ENCODE data around the gene TMEM132C.

Gene TMEM132C

DNA sequence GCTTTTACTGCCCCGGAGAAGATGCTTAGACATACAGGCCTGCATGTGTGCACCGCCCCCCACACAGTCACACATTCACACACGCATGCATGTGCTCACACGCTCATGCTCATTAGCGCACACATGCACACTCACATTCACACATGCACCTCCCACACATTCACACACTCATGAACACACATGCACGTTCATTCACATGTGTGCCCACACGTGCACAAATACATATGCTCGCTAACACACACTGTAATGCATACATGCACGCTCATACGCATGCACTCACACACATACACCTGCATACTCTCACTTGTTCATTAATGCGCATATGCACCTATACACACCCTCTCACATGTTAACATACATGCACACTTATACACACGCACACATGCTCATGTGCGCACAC is 21.9 kb downstream of the TMEM132C start:
- DNase-seq = no peak

DNA sequence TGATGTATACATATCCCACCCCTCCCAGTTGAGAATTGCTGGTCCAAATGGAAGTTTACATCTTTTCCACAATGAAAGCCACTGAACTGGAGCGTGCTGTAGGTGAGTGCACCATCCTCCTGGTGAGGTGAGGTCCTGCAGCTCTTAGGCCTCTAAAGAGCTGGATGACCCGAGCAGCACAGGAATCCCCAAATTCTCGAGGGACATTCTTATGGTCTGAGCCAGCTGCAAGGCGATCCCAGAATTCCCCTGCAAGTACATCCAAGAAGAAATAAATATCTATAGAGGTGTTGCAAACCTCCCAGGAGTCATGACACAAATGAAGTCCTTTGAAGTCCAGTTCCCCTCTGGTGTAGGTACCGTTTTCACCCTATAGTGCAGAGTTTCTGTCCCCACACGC is 24.0 kb downstream of the TMEM132C start:
- no peak for DNase-seq

DNA sequence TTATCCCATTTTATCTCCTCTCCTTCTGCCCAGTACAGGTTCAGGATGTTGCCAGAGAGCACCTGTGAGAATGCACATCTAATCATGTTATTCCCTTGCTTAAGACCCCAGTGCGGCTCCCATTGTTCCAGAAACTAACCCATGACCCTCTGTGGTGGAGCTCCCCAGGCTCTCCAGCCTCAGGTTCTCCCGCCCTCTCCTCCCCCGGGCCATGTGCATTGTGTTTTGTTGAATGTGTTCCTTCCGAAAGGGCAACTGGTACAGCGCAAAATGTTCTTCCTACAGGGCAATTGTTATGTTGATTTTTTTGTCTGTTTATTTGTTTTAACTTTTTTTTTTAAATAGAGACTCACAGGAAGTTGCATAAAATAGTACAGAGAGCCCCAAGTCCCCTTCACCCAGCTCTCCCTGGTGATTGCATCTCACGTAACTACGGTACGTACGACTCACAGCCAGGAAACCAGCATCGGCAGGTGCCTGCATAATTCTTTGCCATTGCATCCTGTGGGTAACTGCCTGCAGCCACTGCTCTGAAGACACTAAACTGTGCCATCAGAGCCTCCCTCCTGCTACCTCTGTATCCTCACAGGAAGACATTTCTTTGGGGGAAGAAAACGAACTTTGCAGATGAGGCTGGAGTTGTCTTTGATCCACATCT is 31.2 kb downstream of the TMEM132C start:
- DNase-seq = no peak

DNA sequence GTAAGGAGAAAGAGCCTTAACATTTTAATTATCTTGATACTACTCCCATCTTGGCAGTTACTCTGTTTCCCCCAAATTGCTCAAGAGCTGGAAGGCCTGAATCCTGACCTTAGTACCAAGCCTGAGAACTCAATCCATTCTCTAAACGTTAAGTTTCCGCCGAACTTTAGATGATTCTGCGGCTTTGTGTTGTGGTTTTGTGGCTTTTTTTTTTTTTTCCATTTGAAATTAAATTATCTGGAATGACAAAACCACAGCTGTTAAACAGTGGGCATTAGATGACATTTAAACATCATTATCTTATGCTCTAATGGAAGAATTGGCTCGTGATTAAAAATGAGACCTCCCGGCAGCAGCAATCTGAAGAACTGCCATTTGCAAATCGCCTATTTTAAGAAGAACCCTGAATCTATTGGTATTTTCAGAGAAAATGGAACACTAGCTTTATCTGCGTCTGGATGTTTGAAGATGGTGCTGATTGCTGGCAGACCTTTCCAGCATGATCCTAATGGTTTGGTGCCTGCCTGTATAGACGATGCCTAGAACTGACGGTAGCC is 38.4 kb downstream of the TMEM132C start:
- DNase-seq = no peak

DNA sequence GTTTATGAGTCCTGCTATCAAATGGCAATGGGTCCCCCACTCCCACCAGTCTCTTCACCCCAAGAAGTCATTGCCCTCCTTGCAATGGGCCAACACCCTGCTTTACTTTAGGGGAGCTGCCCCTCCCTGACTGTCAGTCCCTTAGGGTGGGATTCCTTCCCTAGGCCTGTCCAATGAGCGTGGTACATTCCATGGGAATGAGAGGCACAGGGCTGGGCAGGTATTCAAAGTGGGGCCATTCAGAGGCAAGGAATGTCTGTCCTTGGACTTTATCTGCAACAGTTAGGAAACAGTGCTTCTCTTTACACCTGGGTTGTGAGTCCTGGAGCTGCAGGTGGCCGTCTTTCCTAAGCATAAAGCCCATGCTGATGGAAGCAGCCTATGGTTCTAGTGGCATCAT is 40.8 kb downstream of the TMEM132C start:
- no peak for DNase-seq

DNA sequence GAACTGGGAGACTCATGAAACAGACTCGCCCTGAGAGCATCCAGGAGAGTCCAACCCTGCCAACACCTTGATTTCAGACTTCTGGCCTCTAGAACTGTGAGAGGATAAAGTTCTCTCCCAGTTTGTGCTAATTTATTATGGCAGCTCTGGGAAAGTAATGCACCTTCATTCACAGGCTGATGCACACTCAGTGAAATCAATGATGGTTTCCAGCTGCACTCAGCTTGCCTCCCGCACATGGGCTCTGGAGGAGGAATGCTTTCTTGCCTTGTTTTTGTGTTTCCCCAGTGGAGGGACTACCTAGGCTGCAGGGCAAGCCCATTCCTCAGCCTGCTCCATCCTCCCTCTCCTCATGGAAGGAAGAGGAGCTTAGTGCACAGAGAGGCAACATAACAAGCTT is 45.7 kb downstream of the TMEM132C start:
- DNase-seq = no peak

DNA sequence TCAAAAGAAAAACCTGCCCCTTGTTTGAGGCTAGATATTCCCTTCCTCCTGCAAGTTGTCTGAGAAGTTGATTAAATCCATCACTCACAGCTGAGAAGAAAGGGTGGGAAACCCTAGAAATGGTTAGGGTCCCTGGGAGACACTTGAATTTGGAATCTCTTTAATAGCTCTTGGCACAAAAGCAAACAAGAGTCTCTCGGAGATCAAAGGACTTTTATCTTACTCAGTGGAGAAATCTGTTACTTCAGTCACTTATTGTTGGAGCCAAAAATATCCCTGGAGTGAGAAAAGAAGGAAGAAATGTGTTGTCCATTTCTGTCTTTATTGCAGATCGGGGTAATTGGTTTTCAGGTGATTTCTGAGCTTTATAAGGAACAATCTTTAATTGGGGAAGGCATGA is 47.0 kb downstream of the TMEM132C start:
- DNase-seq = no peak

DNA sequence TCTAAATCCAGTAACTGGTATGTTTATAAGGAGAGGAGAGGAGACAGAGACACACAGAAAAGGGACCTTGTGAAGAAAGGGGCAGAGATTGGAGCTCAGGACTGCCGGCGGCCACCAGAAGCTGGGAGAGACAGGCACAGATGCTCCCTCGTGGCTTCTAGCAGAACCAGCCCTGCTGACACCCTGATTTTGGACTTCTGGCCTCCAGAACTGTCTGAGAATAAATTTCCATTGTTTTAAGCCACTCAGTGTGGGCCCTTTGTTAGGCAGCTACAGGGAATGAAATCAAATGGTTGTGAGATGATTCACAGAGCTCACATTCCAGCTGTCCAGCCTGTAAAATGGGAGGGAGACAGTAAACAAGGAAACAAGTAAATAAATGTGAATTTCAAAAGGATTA is 47.6 kb downstream of the TMEM132C start:
- no peak for DNase-seq

DNA sequence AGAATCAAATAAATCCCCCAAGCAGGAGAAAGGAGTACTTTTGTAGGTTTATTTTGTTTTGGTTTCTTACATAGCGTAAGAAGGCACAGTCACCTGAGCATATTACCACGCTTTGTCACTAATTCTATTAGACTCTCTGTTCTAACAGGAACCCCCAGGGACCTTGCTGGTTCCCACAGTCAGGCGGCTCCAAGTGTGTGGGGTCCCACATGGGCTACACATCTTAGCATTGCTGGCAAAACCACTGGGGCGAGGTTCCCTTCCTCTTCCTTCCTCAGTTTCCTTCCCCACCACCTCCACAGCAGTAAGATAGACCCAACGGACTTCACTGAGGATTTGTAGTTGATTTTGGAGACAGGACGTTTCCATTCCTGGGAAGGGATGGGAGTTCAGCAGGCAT is 49.1 kb downstream of the TMEM132C start:
- DNase-seq = no peak

DNA sequence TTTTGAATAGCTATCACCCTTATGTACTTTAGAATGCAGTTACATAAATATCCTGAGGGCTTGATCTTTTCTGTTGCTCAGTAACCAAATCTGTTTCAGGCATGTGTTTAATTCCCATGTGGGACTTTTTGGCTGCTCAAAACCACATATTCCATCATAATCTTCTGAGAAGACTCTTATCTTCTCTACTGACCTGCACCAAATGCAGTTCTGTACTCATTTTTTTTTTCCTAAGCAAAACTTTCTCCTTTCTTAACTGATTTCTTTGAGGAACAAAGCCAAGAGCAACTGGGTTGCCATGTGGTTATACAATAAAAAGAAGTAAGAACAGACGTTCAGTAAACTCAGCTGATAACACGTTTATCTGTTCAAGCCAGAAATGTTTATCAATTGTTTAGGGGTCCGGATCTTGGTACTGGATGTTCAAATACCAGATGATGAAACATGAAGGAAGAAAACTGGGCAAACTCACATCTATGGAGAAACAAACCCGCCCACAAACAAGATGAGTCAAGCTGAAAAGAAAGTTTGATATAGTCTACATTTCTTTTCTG is 50.1 kb downstream of the TMEM132C start:
- DNase-seq = no peak

DNA sequence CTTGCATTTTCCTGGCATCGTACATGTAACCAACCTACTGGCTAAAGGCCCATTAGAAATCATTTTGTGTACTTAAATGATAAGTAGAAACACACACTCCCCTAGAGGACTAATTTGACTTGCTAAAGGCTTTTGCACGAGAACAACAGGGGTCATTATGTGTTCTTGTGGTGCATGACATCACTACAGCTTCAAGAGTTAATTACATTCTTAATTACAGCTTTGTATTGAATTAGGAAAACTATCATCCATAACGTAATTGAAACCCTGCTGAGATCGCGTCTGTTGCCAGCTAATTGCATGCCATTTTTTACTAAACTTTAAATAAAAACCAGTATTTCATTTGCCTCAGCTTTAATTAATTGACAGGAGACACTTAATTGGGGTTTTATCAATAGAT is 51.4 kb downstream of the TMEM132C start:
- no peak for DNase-seq

DNA sequence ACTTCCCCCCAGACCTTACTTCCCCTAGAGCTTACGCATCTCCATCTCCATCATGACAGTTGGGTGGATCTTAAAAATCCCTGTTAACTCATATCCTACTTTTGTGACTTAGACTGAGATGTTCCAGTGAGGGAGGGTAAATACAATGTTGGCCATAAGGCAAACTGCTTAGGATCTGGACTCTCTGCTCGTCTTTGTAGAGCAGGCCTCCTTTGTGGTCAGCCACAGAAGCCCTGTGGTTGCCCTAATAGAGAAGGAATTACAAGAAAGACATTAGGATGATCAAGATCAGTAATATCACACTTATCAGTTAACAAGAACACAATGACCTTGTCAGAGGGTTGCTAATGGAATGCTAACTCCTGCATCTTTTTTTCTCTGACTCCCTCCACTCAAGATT is 52.0 kb downstream of the TMEM132C start:
- no peak for DNase-seq

DNA sequence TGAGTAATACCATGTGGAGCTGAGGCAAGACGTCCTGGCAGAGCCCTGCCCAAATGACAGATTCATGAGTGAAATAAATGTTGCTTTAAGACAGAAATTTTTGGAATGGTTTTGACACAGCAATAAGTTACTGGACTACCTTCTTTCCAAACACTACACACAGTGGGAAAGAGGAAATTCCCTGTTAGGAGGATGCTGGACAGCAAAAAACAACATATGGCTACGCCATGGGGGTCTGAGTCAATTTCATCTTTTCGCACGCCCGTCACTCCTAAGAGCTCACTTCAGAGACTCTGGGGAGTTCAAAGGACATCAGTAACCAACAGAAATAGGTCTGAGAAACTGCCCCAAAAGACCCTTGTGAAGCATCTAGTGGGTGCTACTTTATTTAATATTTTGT is 55.4 kb downstream of the TMEM132C start:
- no peak for DNase-seq

DNA sequence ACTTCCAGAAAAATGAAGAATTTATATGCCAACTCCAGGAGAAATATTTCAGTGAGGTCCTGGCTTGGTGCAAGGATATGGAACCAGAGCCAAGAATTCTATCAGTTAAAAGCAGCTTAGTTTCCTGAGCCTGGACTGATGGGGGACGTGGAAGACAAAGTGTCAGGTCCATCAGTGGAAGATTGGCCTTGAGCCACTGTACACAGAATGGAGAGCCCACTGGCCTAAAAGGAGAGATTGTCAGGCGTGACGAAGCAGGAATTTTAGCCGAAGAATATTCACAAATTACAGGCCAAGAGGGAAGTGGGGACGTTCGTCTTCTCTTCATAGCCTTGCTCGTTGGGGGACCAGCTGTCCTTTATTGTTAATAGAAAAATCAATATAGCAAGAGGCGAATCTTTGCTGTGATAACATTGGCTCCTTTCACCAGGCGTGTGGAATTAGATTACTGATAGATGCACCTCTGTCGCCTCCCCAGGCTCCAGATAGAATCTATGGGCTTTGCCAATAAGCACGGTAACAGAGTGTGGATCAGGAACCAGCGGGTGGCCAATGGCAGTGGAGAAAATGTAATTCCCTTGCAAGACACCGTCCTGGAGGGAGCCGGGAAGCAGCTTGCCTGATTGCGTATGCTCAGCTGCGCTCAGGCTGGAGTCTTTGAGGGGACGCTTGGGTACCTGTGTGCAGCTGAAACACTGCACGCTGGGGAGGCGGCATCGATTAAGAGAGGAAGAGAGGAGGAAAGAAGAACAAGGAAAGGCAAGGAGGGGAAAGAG is 56.4 kb downstream of the TMEM132C start:
- DNase-seq = no peak

DNA sequence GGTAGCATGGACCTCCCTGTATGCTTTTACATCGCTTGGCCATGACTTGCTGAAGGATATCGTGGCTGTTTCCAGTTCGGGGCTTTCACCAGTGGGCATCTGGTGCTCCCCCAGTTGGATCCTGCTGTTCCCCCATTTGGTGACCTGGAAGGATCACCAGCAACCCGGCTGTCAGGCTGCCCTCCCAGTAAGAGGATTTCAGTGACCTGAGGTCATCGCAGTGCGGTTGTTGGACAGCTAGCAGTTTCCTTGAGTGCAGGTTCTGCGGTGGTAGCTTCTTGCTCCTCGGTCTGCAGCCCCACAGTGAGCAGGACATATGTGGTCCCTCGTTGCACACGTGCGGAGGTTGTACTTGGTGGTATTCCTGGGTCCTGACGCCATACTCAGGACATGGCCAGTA is 58.7 kb downstream of the TMEM132C start:
- no peak for DNase-seq

DNA sequence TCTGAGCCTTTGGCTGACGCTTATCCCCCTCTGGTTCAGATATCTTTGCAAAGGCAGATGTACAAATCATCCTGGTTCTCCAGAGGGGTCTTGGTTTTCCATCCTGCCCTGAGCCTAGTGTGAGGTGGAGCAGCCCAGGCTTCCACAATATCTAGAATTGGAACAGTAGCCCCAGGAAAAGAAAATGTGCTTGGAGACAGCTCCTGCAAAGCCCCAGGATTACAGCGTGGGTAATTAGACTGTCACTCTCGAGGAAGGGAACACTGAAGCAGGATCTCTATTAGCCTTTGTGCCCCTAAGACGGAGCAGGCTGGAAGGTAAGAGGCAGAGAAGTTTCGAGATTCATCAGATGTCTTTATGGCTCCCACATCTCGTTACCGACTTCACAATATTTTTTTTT is 59.4 kb downstream of the TMEM132C start:
- no peak for DNase-seq

DNA sequence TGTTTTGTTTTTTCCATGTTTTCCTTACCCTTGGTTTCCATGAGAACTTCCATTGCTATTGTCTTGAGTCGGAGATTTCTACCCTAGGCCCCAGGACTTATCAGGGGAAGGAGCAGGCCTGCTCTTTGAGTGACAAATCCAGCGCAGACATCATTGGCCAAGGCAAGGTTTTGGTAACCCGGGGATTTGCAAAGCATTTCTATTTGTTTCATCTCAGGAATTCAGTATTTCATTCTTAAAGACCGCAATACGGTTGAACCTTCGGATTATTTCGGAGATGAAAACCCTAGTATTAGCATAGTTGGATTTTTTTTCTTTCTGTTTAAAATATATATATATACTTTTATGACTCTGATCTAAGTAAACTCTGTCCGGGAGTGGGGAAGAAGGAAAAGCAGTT is 62.0 kb downstream of the TMEM132C start:
- no peak for DNase-seq

DNA sequence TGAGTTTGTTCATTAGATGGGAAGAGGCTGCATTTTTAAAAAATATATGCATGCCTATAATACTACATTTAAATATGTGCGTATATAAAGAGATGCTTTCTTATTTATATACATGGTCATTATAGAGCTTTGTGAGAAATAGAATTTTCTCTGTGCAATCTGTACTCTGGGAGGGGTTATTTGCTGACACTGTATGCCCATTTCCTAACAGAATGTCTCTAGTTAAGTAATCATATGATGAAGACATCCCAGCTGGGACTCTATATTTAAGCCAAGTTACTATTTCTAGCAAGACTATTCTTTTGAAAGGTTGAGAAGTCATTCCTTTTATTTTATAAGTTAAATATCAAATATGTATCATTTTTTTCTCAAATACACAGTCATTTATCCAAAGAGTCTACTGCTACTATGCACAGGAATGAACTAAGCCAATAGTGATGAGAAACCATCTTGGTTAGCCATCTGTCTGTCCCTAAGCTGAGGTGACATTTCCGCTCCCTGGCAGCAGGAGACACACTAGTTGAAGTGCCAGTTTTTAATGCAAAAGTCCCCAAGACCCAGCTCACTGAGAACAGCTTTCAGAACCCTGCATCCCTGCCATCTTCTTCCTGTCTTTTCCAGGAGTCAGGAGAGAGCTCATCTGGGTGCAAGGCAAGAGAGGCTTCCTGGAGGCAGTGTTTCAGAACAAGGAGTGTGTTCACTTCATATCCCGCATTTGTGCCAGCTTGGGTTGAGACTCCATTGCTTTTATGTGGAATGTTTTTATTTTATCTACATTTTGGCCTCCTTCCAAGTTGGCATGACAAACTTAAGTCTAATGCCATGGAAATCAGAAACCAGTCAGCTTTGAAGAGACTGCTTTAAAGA is 69.5 kb downstream of the TMEM132C start:
- peak; percentile 31 for DNase-seq

DNA sequence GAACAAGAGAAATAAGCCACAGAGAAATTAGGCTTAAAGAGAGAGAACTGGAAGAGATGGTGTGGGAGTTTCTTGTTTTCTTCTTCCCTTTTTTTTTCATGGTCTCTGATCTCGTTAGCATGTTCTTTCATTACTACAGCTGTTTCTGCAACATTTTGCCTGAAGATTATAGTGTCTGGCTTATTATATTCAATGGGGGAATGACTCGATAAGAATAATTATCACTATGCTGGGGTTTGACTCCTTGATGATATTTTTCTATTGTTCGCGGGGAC is 70.0 kb downstream of the TMEM132C start:
- no peak for DNase-seq

DNA sequence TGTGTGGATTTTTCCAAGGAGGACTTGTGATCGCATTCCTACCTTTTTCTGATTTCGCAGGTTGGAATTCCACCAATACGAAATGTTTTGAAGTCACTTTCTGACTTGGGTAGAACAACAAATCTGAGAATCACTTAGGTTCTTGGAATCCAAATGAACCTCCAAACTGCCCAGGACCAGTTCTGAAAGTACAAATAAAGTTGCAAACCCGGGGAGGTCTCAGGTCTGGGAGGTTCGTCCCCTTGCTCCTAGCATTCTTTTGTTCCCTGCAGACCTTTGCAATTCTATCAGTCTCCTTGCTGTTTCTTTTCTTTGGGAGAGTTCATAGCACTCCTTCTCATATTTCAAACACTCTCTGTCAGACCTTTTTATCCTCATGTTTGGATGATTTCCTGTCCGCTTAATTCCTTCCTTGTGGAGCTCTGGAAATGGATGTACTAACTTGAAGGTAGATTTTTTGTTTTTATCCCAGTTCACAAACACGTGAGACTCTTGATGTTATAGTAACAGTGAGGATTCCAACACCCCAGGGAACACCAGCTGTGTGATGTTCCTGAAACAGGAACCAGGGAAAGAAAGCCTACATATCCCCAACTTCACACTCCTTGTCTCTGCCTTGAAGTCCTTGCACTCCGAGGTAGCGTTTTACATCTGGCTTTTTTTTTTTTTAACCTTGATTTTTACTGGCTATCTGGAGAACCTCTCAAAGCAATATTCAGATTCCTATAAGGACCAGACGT is 70.6 kb downstream of the TMEM132C start:
- no peak for DNase-seq

DNA sequence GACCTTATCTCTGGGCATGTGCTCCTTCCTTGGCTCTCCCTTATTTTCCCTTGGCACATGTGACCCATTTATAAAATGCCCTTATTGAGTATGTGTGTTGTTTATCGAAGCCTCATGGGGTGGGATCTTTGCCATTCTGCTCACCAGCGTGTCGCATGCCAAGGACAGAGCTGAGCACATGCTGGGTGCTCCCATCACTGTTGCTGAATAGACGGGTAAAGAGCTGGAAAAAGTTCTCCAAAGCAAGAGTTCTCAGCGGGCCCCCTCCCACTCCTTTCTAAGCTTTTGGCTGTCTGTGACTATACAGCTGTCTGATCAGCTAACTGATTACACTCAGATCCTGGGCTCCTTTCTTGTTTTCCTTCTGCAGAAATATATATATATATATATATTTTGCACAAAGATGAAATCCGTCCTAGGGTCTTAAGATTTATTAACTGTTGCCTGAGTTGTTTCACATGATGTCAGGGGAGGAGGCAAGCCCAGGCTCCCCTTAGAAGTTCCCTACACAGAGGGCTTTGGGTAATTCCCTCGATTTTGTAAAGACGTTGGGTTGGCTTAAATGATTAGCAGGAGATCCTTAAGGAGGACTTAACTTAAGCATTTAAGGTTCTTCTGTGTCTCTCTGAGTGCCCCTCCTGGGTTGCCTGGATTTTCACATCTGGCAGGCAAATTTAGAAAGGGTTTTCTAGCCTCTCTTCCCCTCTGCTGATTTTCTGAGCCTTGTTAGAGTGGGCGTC is 71.6 kb downstream of the TMEM132C start:
- DNase-seq = no peak

DNA sequence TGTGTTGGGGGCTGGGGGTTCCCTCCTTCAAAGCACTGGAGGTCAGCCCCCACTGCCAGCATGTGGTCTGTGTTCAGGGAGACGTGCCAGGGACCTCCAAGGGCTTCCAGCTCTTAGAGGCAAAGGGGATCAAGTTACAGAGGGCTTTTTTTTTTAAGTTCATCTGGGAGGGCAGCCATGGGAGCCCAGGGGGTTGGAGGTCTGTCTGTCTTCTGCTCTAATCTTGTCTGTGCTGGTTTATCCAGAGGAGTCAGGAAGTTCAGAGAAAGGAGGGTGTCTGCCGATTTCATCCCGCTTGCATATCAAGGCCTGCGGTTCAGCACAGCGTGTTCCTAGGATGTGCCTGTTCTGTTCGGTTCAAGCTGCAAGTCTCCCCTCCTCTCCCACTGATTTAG is 72.2 kb downstream of the TMEM132C start:
- DNase-seq = no peak

All from NCI-H2029 (cell line).